ENCODE measurements around the gene USP6.
"Not testable (repeated sequence)": the region's sequence is repeated elsewhere in the genome, so short reads cannot be mapped to it uniquely, and the experiment has no call there.

The USP6 gene

DNA sequence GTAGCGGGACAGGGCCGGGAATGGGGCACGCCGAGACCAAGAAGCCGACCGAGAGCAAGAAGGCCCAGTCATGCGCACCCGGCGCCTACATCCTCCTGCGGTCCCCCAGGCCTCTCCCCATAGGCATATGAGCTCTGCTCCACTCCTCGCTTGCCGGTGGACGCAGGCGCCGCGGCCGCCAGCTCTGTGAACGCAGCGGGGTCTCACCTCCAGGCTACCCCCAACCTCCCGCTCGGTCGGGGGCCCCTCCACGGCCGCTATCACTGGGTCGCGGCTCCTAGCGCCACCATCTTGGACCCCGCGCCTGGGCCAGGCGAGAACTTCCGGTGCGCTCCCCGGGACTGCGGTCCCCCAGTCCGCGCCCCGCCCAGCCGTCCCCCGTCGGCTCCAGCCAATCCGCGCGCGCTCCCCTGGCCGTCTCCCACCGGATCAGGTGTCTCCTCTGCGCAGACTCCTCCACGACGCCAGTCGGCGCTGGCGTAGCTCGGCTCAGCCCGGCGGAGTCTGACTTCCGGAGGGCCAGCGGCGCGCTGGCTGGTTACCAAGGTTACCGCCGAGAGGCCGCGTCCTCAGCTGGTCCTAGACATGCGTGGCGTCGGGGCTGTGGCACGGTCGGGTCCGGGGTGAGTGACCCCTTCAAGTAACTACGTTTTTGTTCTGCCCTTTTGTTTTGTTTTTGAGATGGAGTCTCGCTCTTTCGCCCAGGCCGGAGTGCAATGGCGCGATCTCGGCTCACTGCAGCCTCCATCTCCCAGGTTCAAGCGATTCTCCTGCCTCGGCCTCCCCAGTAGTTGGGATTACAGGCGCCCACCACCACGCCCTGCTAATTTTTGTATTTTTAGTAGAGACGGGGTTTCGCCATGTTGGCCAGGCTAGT is 75.9 kb downstream of the USP6 start, which contains the start of gene ZNF594:
TSS of gene ZNF594 (minus strand) at position 328 of the 877 bp plus-strand sequence. CDS start 7,612 bp downstream, outside the sequence.
- DNase-seq (ENCODE audit: low spot score) = peak; percentile 98

GRCh38 chr17:5194346-5194745 is 78.5 kb downstream of the USP6 start:
- DNase-seq (ENCODE audit: low spot score) = no peak

- no peak for DNase-seq (ENCODE audit: low spot score)
Observed at GRCh38 chr17:5198472-5198871, 82.6 kb downstream of the USP6 start.

- no peak for DNase-seq (ENCODE audit: low spot score)
Observed at GRCh38 chr17:5200360-5200759, 84.5 kb downstream of the USP6 start.

DNA sequence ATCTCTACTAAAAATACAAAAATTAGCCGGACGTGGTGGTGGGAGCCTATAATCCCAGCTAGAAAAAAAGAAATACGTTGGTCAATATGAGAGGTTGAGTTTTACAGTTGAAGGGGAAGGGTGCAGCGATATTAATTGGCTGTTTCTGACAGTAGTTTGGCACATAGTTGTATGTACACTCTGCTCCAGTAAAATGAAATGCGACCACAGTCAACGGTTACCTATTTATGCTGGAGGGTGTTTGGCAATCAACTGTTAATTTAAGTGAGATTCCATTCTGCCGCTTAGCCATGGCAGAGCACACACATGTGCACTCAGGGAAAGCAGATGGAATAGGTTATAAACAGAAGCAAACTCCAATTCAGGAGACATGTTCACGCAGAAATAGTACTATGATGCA is 85.2 kb downstream of the USP6 start:
- no peak for DNase-seq (ENCODE audit: low spot score)

GRCh38 chr17:5203178-5203907 is 87.5 kb downstream of the USP6 start:
- DNase-seq (ENCODE audit: low spot score) = no peak

GRCh38 chr17:5203908-5204294 is 88.1 kb downstream of the USP6 start:
- no peak for DNase-seq (ENCODE audit: low spot score)

- no peak for DNase-seq (ENCODE audit: low spot score)
Observed at GRCh38 chr17:5209396-5209795, 93.6 kb downstream of the USP6 start.

DNA sequence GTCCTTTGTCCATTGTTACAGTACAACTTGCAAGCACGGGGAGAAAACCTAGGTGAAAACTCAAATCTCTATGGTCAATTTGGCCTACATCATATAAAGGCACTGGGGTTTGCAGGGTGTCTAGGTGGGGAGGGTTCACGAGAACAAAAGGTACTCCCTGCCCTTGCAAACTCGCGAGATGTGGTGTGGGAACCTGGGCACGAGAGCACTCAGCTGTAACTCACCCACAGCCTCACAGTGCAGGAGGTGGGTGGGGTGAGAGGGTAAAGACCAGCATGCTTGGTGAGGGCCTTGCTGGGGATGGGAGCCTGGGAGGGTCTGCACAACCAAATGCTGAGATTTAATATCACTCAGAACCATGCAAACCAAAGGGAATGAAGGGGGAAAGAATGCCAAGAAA is 94.3 kb downstream of the USP6 start:
- no peak for DNase-seq (ENCODE audit: low spot score)

- no peak for DNase-seq (ENCODE audit: low spot score)
Observed at GRCh38 chr17:5210614-5211252, 94.9 kb downstream of the USP6 start.

- DNase-seq (ENCODE audit: low spot score) = no peak
Observed at GRCh38 chr17:5211458-5211857, 95.6 kb downstream of the USP6 start.

DNA sequence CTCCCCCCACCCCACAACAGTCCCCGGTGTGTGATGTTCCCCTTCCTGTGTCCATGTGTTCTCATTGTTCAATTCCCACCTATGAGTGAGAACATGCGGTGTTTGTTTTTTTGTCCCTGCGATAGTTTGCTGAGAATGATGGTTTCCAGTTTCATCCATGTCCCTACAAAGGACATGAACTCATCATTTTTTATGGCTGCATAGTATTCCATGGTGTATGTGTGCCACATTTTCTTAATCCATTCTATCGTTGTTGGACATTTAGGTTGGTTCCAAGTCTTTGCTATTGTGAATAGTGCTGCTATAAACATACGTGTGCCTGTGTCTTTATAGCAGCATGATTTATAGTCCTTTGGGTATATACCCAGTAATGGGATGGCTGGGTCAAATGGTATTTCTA is 101.7 kb downstream of the USP6 start:
- DNase-seq (ENCODE audit: low spot score) = not testable (repeated sequence)

DNA sequence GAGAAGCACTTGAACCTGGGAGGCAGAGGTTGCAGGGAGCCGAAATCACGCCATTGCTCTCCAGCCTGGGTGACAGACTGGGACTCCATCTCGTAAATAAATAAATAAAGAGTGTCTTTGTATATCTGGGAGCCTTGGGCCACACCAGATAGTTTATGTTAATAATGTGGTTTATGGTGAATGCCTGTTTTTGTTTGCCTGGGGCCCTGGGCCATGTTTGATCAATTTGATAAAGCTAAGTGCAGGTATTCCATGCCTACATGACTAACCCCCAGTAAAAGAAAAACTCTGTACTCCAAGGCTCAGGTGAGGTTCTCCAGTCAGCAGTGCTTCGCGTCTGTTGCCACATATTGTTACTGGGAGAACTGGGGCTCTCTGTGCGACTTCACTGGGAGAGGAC is 103.7 kb downstream of the USP6 start:
- DNase-seq (ENCODE audit: low spot score) = no peak

GRCh38 chr17:5220074-5220473 is 104.2 kb downstream of the USP6 start:
- no peak for DNase-seq (ENCODE audit: low spot score)

GRCh38 chr17:5221912-5222311 is 106.1 kb downstream of the USP6 start:
- DNase-seq (ENCODE audit: low spot score) = not testable (repeated sequence)
